Measurements from ENCODE around the gene AJM1. TPM values are rescaled to one million over a fixed set of nuclear protein-coding genes. Genes with fewer than 3 reads are reported as not detected.
"Not testable (repeated sequence)": the region's sequence is repeated elsewhere in the genome, so short reads cannot be mapped to it uniquely, and the experiment has no call there.

Gene AJM1
- total RNA-seq, 1 donor from 2014 or later: 2.2 TPM

DNA sequence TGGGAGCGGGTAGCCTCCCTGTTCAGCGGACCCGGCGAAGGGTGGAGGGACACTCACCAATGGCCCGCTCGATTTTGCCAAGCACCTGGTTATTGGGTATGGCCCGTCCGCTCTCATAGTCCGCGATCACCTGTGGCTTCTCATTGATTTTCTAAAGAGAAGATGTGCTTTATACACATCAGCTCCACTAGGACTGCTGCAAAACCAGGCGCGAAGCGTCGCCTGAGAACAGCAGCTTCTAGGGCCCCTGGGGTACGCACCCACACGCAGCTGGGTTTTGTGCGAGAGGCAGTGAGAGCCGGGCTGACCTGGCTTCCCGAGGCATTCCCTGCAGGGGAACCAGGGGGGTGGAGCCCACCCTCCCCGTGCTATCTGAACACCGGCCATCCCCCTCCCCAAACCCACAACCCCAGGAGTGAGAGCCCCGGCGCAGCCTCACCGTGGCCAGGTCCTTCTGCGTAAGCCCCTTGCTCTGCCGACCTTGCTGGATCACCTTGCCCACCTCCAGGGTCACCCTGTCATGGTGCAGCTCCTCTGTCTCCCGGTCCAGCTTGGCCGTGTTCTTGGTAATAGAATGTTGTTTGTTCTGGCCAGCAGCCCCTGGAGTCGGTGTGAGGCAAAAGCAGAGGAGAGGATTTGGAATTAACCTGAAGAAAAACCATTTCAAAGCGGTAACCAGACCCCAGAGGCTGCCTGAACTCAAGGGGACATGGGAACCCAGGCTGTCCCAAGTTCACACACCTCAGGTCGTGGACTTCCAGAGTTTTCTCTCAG lies 20.8 kb downstream of the AJM1 start:
- TF ChIP-seq, protein P1, sequence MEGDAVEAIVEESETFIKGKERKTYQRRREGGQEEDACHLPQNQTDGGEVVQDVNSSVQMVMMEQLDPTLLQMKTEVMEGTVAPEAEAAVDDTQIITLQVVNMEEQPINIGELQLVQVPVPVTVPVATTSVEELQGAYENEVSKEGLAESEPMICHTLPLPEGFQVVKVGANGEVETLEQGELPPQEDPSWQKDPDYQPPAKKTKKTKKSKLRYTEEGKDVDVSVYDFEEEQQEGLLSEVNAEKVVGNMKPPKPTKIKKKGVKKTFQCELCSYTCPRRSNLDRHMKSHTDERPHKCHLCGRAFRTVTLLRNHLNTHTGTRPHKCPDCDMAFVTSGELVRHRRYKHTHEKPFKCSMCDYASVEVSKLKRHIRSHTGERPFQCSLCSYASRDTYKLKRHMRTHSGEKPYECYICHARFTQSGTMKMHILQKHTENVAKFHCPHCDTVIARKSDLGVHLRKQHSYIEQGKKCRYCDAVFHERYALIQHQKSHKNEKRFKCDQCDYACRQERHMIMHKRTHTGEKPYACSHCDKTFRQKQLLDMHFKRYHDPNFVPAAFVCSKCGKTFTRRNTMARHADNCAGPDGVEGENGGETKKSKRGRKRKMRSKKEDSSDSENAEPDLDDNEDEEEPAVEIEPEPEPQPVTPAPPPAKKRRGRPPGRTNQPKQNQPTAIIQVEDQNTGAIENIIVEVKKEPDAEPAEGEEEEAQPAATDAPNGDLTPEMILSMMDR (conservative IDR thresholded peaks at IDR 0.05; ENCODE audit: low read depth, low read length): no peak
- DNase-seq (ENCODE audit: low read depth): no peak
- H3K4me3 ChIP-seq (ENCODE audit: low read depth, low read length): no peak overlapping the region

DNA sequence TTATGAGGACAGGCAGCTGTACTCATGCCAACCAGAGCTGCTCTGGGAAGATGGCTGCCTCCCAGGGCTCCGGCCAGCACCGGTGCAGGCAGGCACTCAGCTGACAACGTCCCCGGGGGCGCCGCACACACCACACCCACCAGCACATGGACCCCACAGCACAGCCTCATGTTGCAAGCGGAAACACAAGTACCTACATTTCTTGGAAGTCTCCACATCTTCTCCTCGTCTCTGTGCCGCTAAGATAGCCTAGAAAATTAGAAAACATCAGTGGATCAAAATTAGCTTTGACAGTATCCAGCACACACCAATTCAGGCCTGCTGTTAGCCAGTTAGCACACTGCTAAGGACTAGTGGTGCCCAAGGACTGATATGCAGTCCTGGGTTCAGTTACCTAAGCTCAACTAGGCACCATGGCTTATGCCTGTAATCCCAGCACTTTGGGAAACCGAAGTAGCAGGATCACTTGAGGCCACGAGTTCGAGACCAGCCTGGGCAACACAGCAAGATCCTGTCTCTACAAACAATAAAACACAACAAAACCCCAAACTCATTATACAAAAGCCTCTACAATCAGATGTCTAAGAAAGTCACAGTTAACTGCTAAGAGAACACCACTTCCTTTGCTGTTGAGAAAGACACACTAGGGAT lies 21.5 kb downstream of the AJM1 start:
- no peak overlapping the region for H3K4me3 ChIP-seq (ENCODE audit: low read depth, low read length)
- DNase-seq (ENCODE audit: low read depth): no peak
- TF ChIP-seq, protein P1 (conservative IDR thresholded peaks at IDR 0.05; ENCODE audit: low read depth, low read length): no peak

DNA sequence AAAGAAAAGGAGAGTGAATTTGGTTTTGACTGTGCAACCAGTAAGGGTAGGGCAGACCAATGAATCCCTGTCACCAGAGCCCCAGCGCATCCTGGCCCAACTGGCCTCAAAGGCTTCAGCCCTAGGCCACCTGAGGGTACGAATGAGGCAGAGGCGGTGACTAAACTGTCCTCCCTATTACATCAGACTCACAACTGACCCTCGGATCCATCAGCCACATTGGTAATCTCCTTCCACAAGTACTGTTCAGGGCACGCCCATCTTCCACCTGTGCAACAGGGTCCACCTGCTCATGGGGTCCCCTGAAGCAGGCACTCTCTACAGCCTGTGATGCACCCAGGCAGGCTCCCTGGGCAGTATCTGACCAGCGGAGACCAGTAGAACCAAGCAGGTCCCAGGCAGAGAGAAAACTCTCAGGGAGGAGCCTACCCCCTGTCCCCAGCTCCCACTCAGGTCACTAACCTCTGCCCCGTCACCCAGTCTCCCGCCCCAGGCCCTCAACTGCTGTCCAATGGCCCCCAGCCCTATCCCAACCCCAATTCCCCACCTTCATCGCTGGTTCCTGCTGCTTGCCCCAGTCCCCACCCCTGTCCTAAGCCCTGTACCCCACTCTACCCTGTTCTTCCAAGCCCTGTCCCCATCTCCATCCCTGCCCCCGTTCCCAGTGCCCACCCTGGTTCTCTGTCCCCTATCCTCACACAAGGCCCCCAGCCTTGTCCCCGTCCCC lies 22.9 kb downstream of the AJM1 start:
- no peak for DNase-seq (ENCODE audit: low read depth)
- TF ChIP-seq, protein P1 (conservative IDR thresholded peaks at IDR 0.05; ENCODE audit: low read depth, low read length): no peak
- peak overlapping the region; percentile 72 for H3K4me3 ChIP-seq (ENCODE audit: low read depth, low read length)

DNA sequence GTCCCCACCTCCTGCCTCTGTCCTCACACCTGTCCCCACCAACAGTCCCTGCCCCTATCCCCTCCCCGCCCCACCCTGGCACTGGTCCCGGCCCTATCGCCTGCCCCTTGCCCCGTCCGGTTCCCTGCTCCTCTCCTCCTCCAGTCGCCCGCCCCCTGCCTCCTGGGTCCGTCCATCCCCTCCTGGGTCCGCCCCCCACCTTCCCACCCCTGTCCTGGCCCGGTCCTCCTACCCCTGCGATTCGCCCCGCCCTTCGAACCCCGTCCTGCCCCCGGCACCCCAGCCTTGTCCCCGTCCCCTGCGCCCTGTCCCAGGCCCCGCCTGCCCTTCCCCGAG lies 23.5 kb downstream of the AJM1 start:
- peak overlapping the region; percentile 72 for H3K4me3 ChIP-seq (ENCODE audit: low read depth, low read length)
- TF ChIP-seq, protein P1 (conservative IDR thresholded peaks at IDR 0.05; ENCODE audit: low read depth, low read length): no peak
- no peak for DNase-seq (ENCODE audit: low read depth)

DNA sequence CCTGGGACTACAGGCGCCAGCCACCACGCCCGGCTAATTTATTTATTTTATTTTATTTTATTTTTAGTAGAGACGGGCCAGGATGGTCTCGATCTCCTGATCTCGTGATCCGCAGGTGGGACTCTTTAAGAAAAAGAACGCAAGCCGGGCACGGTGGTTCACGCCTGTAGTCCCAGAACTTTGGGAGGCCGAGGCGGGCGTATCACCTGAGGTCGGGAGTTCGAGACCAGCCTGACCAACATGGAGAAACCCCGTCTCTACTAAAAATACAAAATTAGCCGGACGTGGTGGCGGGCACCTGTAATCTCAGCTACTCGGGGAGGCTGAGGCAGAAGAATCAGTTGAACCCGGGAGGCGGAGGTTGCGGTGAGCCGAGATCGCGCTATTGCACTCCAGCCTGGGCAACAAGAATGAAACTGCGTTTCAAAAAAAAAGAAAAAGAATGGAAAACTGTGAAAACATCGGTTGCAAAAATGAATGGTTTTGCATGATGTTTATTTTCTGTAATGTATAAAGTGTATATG lies 24.7 kb downstream of the AJM1 start:
- peak overlapping the region; percentile 72 for H3K4me3 ChIP-seq (ENCODE audit: low read depth, low read length)
- not testable (repeated sequence) for DNase-seq (ENCODE audit: low read depth)

DNA sequence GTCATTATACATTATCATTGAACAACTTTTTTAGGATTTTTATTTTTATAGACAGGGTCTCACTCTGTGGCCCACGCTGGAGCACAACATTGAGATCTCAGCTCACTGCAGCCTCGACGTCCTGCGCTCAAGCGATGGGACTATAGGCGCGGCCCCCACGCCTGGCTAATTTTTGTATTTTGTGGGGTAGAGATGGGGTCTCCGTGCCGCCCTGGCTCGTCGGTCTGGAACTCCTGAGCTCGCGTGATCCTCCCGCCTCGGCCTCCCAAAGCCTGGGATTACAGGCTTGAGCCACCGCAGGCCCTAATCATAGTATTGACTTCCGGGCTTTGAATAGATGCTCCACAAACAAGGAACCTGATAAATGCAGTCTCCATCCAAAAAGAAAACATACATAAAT lies 25.2 kb downstream of the AJM1 start:
- no peak for DNase-seq (ENCODE audit: low read depth)
- no peak overlapping the region for H3K4me3 ChIP-seq (ENCODE audit: low read depth, low read length)
- TF ChIP-seq, protein P1 (conservative IDR thresholded peaks at IDR 0.05; ENCODE audit: low read depth, low read length): no peak

DNA sequence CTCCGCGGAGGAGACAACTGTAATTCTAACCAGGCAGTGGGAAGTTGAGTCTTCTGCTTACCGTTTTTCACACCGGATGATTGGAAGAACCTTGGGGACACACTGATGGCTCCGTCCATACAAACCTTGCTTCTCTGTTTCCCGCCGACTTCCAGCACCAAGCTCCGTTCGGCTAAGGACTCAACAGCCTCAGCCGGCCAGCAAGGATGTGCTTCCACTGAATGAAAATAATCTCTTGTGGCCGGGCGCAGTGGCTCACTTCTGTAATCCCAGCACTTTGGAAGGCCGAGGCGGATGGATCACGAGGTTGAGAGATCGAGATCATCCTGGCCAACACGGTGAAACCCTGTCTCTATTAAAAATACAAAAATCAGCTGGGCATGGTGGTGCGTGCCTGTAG lies 25.6 kb downstream of the AJM1 start:
- TF ChIP-seq, protein P1 (conservative IDR thresholded peaks at IDR 0.05; ENCODE audit: low read depth, low read length): no peak
- H3K4me3 ChIP-seq (ENCODE audit: low read depth, low read length): no peak overlapping the region
- no peak for DNase-seq (ENCODE audit: low read depth)
